Activated CD4-positive, alpha-beta T cell treated with anti-CD3 and anti-CD28 coated beads, Interleukin-2, Interleukin-6, amounts not matched to agents 100 ng/mL and 50 ng/mL, durations not matched to agents 16 hours and 8 hours (primary cell): ENCODE results near the gene SERPINA4.
A peak's percentile ranks its signal among the peaks of the same experiment; 100 is the strongest.

Source experiments
- DNase-seq: peaks from one replicate; pipeline ENCODE4 v3.0.0-alpha.2; 2020

Gene SERPINA4

DNA sequence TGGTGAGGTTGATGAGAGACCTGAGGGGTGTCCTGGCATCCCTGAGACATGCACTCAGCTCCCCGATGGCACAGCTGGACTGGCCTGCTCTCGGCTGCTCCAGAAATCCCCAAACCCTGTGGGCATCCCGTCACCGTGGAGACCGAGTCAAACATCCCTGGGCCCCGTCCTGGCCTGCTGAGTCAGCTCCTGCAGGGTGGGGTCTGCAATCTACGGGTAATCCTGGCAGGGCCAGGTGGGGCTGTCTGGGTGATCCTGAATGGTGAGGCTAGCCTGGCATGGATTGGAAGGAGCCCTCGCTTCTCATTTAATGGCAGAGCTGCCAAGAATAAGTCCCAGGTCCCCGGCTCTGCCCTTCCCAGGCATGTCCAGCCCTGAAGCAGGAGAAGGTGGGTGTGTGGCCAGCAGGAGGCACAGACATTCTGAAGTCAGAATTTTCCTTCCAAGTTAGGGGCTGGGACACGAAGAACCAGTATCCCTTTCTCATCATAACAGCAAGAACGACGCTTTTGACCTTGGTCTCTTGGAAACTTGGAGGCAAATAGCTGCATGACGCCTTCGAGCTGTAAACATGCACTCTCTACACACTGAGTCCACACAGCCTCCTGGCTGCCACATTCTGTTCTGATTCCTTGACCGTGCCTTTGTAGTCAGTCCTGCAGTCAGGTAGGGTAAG lies 17.7 kb upstream of the SERPINA4 start:
- no peak for DNase-seq

DNA sequence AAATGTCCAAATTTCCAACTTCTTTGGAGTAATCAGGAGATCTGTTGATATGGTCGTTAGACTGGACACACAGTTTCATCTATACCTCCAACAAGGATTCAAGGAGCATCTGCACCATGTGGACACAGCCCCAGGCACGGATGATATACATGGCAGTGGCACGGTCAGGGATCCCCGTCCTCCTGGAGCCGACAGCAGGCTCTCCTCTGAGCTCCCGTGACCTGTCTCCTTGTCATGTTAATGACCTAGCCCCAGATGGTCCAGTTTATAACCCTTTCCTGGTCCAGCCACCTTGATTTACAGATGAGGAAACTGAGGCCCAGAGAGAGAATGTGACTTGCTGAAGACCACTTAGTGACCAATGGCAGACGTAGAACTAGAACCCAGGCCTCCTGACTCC lies 16.5 kb upstream of the SERPINA4 start:
- DNase-seq: no peak

DNA sequence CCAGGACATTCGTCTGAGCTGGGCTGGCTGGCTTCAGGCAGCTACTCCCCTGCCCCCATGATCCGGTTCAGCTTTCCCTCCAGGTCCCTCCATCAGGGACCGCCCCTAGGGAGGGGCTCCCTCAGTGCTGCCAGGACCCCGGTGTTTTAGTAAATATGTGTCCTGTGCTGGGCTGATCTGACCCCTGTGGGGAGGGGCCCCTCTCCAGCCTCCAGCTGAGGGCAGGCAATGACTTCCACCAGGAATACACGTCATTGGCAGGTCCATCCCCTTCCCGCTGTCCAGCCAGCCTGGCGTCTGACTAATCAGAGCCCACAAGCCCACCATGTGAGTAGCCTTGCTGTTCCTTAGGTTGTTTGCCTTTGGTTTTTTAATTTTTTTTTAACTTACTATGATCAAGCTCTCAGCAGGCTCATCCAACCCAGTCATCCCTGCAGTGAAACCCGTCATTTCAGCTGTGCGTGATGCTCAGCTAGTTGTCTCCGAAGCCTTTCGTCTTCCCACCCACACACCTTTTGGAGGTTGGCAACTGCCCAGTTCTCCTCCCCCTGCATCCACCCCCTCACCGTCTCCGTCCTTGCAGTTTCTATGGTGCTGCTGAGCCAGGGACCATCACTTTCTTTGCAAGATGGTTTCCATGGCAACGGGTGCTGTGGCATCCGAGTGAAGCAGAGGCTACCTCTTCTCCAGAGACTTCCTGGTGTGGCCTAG lies 16.0 kb upstream of the SERPINA4 start:
- DNase-seq: no peak

DNA sequence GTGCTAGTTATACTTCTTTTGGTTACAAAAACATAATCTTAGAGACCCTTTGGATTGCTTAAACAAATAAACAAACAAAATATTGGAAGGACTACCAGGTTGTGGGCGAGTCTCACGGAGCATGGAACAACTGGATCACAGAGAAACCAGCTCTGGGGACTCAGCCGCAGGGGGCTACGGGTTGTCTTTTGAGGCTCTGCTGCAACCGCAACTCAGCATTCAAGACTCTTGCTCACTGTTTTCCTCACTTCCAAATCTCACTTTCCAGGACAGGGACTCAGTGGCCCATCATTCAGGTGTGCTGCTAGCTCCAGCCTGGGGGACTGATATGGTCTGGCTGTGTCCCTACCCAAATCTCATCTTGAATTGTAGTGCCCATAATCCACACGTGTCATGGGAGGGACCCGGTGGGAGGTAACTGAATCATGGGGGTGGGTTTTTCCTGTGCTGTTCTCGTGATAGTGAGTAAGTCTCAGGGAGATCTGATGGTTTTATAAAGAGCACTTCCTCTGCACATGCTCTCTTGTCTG lies 14.0 kb upstream of the SERPINA4 start:
- DNase-seq: no peak

DNA sequence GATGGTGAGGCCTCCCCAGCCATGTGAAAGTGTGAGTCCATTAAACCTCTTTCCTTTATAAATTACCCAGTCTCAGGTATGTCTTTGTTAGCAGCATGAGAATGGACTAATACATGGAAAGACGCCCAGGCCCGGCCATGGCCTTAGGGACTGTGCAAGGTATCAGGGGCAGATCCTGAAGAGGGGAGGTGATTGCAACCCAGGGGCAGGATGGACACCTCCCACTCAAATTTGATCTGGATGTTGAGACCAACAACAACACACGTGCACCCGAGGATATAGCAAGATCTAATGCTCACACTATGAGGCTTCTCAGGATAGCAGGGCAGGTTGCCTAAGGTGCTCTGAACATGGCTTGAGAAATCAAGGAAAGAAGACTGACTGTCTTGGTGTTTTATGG lies 13.5 kb upstream of the SERPINA4 start:
- no peak for DNase-seq

DNA sequence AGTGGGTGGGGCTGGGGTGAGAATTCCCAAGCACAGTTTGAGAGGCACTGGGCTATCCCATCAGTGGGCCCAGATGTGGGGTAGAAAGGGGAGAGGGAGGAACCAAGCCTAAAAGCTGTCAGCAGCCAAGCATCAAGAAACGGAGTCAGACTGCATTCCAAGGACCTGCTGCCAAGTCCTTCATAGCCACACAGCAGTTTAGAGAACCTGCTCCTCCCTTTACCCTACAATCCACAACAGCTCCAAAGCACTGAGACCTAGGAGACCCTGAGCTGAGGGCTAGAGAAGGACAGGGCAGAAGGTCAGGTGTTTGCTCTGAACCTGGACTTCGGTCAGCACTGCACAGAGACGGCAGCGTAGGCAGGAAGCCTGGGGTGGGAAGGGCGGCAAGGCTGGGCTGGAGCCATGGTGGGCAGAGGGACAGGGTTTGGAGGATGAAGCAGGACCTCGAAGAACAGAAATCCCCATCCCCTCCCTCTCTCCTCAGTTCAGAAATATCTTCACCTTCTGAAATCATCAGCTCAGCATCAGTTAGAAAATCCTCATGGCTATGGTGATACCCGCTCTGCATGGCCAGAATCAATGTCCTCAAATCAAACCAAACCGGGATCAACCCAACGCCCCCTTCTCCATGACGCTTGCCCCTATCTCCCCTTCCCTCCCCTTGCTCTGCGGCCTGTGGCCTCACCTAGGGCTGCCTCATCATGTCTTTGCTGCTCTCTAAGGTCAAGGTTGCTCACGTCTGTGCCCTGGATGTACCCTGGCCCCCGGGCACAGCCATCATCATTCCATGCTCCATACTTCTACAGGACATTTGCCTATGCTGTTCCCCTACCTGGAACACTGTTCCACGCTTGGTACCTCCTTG lies 12.9 kb upstream of the SERPINA4 start:
- DNase-seq: no peak

DNA sequence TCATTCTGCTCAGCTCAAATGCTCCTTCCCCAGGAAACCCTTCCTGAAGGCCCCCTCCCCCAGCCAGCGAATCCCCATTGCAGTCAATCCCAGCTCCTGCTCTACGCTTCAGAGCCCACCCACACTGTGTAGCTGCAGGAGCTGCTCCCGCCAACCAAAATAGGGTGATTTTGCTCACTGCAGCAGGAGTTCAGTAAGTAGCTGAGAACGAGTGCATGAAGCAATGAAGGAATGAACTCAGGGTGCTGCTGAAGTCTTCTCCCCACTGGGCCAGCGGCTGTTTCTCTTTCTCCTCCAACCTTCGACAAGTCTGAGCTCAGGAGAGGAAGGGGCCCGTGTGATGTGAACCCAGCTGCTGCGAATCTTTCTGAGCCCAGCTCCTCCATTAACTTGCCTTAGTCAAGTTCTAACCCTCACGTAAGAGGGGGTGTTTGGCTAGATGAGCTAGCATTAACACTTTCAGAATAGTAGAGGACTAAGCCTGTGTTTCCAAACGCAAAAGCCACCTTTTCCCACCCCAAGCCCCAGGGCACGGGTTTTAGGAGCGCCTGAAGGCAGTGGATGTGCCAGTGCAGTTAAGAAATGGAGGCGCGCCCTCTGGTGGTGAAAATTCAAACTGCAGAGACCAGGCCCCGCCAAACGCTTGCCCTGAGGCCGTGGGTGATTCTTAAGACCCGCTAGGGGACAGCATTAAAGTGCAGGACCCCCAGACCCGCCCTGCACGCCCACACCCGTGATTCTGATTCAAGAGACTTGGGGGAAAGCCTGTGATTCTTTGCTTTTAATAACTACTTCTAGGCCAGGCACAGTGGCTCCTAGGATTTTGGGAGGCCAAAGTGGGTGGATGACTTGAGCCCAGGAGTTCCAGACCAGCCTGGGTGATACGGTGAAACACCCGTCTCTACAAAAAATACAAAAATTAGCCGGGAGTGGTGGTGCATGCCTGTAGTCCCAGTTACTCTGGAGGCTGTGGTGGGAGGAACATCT lies 11.9 kb upstream of the SERPINA4 start:
- peak; percentile 68 for DNase-seq

DNA sequence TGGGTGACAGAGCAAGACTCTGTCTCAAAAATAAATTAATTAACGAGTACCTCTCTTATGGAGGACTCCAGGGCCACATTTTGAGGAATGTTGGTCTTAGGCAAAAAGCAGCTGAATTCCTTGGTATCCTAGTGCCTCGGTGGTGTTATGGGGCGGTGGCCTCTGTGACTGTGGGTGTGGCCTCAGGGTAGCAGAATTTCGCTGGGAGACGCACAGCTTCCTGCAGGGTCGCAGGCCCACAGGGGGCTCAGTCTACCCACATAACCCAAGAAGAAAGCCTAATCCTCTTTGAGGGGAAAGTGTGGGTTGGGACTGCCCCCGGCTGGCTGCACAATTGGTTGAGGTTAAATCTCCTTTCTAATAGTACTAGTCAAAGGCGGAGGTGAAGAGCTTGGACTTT lies 11.2 kb upstream of the SERPINA4 start:
- no peak for DNase-seq

DNA sequence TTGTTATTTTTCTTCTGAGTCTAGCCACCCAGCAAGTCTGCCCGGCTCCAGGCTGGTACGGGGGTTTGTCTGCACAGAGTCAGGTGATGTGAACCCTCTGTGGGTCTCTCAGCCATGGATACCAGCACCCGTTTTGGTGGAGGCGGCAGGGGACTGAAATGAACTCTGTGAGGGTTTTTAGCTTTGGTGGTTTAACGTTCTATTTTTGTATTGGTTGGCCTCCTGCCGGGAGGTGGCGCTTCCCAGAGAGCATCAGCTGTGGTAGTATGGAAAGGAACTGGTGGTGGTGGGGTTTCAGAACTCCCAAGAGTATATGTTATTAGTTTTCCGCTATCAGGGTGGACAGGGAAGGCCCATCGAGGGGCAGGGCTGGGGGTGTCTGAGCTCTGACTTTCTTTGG lies 5.3 kb upstream of the SERPINA4 start:
- DNase-seq: no peak

DNA sequence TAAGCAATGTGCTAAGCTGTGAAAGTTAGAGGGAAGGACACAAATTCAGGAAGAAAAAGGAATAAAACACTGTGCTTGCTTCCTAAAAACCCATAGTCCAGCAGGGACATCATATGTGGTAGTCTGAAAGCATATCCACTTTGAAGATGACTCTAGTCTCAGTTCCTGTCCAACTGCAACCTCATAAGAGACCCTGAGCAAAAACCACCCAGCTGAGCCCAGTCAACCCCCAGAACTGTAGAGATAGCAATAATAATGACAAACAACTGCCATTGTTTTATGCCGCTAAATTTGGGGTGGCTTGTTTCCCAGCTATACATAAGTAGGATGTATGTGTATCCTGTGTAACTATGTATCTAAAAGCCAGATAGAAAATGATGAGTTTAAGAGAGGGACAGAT lies 3.9 kb upstream of the SERPINA4 start:
- DNase-seq: no peak

DNA sequence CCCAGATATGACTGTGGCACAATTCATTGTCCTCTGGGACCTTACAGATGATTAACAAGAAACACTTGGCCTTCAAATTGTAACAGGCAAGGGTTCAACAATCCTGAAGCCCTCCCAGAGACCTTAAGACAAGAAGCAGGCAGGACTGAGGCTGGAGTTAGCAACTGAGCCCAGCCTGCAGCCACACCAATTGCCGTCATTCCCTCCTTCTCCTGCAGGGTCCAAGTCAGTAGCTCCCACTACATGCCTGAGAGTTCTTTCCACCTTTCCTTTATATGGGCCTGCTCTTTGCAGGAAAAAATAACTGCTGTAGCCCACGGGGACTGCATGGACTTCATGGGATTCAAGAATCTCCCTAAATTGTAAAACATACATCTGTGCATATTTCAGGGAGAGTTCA lies 2.4 kb upstream of the SERPINA4 start:
- DNase-seq: no peak

DNA sequence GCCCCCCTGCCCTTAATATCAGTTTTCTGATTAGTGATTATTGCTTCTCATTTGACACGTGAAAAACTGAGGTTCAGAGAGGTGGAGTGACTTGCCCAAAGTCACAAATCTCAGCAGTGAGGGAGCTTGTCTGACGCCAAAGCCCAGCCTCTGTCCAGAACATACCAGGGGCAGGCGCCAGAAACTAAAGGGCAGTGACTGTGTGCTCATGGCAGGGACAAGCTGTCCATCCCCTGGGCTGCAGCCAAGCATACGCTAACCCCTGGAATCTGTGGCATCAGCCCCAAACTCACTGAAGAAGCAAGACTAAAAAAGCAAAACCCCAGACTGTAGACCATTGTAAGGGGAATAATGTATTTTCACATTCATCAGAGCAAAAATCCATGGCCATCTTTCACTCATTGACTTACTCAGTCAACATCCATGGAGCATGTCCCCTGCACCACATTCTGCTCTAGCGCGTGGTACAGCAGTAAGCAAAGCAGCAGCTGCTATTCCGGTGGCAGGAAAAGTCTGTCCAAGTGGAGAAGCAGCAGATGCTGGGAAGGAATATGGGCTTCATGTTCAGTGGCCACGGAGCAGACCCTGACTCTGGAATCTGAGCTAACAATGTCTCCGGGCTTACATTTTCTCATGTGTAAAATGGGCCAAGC lies 1.5 kb upstream of the SERPINA4 start:
- no peak for DNase-seq

DNA sequence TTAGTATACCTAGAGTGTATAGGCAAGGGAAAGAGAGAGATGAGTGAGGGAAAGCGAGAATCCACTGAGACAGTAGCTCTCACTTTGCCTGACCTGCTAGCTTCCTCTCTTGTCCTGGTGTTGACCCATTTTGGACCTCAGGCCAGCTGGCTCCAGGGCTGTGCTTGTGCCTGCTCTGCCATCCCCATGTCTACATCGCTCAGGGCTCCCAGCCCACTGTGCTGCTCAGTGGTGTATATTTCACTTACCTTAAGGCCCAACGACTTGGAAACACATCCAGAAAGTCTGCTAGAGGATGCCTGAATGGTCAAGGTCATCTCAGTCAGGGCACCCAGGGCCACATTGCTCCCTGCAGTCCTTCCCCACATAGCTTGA lies 964 bp upstream of the SERPINA4 start:
- no peak for DNase-seq

DNA sequence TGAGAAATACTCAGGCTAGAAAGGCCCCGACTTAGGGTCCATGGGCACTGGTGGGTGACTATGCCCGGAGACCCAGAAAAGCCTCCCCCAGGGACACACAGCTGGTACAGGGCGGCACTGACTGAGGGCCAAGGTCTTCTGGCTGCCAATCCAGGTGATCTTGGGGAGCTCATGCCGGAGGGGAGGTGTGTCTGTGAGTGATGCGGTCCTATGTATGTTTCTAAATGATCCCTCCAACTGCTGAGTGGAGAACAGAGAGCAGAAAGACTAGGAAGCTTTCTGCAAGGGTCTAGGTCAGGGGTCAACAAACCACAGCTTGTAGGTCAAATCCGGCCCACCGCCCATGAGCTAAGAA lies 391 bp downstream of the SERPINA4 start:
- DNase-seq: no peak

DNA sequence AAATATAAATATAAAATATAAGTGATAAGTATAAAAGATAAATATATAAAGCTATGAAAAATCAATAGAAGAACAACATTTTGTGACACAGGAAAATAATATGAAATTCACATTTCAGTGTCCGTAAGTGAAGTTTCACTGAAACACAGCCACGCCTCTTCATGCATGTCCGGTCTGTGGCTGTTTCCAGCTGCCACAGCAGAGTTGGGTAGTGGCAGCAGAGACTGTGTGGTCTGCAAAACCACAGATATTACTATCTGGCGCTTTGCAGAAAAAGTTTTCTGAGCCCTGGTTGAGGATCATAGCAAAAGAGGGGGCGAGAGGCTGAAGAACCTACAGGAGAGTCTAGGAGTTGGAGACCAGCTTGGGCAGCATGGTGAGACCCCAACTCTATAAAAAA lies 780 bp downstream of the SERPINA4 start:
- no peak for DNase-seq

DNA sequence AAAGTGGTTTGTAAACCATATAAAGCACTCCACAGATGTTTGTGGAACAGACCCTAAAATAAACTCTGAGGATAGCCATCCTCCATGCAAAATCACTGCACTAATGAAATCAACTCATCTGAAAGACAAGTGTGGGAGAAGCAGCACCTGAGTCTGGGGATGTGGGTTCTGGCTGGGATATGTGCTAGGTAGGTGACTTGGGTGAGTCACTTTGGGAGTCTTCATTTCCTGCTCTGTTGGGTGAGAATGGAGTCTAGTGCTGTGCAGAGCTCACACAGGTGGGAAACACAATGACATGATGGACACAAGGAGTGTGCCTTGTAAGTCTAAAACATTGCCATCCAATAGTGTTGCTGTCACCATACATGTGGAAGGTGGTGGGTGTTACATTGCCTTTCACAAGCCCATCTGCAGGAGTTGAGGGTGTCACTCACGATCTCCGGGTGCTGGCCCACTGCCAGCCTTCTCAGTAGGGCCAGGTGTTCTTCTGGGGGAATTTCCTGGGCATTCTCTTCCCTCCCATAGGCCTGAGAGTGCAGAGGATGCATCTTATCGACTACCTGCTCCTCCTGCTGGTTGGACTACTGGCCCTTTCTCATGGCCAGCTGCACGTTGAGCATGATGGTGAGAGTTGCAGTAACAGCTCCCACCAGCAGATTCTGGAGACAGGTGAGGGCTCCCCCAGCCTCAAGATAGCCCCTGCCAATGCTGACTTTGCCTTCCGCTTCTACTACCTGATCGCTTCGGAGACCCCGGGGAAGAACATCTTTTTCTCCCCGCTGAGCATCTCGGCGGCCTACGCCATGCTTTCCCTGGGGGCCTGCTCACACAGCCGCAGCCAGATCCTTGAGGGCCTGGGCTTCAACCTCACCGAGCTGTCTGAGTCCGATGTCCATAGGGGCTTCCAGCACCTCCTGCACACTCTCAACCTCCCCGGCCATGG lies 2.0 kb downstream of the SERPINA4 start:
- DNase-seq: no peak

DNA sequence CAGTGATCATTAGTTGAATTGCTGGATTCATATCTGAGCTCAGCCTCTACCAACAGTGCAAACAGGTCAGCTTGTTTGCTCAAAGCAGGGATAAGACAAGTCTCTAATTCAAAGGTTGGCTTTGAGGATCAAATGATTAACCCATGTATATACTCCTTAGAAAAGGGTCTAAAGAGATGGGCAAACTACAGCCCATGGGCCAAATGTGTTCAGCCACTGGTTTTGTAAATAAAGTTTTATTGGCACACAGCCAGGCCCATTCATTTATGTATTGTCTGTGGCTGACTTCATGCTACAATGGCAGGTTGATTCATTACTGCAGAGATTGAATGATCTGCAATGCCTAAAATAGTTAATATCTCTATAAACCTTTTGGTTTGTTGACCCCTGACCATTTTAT lies 3.1 kb downstream of the SERPINA4 start:
- DNase-seq: no peak

DNA sequence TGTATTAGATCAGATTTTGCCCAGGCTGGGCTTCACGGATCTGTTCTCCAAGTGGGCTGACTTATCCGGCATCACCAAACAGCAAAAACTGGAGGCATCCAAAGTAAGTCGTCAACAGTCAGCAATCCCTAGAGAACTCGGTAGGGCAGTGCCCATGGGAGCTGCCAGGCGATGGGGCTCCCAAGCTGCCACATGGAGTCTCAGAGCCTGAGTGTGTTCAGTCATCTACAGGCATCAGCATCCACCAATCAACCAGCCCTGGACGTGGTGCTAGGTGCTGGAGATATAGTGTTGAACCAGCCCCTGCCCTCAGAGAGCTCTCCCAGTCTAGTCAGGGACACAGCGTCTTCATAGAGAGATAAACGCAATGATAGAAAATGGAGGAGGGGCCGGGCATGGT lies 6.9 kb downstream of the SERPINA4 start:
- DNase-seq: no peak

DNA sequence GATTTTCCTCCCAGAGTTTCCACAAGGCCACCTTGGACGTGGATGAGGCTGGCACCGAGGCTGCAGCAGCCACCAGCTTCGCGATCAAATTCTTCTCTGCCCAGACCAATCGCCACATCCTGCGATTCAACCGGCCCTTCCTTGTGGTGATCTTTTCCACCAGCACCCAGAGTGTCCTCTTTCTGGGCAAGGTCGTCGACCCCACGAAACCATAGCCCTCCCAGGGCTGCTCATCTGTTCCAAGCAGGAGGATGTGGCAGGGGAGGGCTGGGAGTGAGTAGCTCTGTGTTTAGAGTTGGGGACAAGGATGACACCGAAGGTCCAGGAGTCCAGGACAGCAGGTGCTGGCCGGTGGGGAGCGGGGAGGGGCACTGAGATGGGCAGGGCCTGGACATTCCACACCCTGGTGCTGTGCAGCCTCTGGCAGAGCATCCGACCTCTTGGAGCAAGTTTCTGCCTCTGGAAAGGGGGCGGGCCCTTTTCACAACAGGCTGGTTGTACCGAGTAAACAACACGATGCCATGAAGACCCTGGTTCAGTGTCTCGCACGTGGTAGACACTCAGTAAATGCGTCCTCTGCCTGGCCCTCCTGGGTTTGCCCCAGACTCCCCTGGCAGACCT lies 8.2 kb downstream of the SERPINA4 start:
- no peak for DNase-seq

DNA sequence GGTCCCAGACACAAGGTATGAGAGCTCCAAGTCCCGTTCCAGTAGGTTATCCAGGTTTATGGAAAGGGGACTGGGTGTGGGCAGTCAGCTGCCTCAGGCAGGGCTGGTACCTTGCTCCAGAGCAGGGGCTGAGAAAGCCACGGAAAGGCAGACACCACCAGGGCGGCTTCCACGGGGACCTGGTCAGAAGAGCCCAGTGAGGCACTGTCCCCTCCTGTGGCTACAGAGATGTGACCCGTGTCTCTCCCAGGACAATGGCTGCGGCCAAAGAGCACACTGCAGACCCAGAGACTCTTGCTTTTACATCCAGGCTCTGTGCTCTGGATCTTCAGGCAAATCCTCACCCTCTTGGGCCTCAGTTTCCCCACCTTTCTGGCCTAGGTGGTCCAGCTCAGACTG lies 8.8 kb downstream of the SERPINA4 start:
- no peak for DNase-seq
